DOHH2 (cell line): ENCODE measurements around the gene VSTM2B.

Experiments
- H3F3A ChIP-seq: fragments of 200-600 bp; sonication (generic), shearing (Covaris generic); 2 replicates; pipeline ENCODE4 v1.6.0; 2016; ENCODE audit warnings: antibody characterized with exemption, mild to moderate bottlenecking; ENCODE audit not compliant: control insufficient read depth, insufficient read depth
- H3K27ac ChIP-seq: fragments of 200-600 bp; sonication (generic); 2 replicates; pipeline ENCODE4 v1.5.1; 2014; ENCODE audit warnings: low read depth, mild to moderate bottlenecking, low read length, moderate library complexity
- H3K27me3 ChIP-seq: fragments of 200-600 bp; sonication (generic); 2 replicates; pipeline ENCODE4 v1.6.1; 2014; ENCODE audit warnings: mild to moderate bottlenecking, low read length, mixed read lengths; ENCODE audit not compliant: control insufficient read depth
- H3K36me3 ChIP-seq: fragments of 200-600 bp; sonication (generic); 2 replicates; pipeline ENCODE4 v1.6.1; 2014; ENCODE audit warnings: mild to moderate bottlenecking, low read length, moderate library complexity, mixed read lengths; ENCODE audit not compliant: control insufficient read depth
- H3K4me1 ChIP-seq: fragments of 200-600 bp; sonication (generic); 2 replicates; pipeline ENCODE4 v1.6.1; 2014; ENCODE audit warnings: mild to moderate bottlenecking, low read length, mixed read lengths; ENCODE audit not compliant: control insufficient read depth
- H3K4me2 ChIP-seq: fragments of 200-600 bp; sonication (generic); 2 replicates; pipeline ENCODE4 v1.6.0; 2014; ENCODE audit warnings: mild to moderate bottlenecking, low read length, moderate library complexity
- H3K4me3 ChIP-seq: fragments of 200-600 bp; sonication (generic); 2 replicates; pipeline ENCODE4 v1.5.1; 2014; ENCODE audit warnings: mild to moderate bottlenecking, low read length, mixed read lengths
- H3K79me2 ChIP-seq: fragments of 200-600 bp; sonication (generic); 2 replicates; pipeline ENCODE4 v1.6.1; 2014; ENCODE audit warnings: mild to moderate bottlenecking, low read length, mixed read lengths; ENCODE audit not compliant: control insufficient read depth
- H3K9me2 ChIP-seq: fragments of 200-600 bp; sonication (generic); replicated peaks from 2 replicates; pipeline ENCODE4 v1.6.1; 2014; ENCODE audit warnings: mild to moderate bottlenecking, low read length, mixed read lengths; ENCODE audit not compliant: control insufficient read depth
- H3K9me3 ChIP-seq: fragments of 200-600 bp; sonication (generic); 2 replicates; pipeline ENCODE4 v1.6.1; 2014; ENCODE audit warnings: antibody characterized with exemption, low read length, mixed read lengths; ENCODE audit not compliant: control insufficient read depth, insufficient read depth
- H4K20me1 ChIP-seq: fragments of 200-600 bp; sonication (generic); 2 replicates; pipeline ENCODE4 v1.6.0; 2014; ENCODE audit warnings: low read depth, mild to moderate bottlenecking, antibody characterized with exemption, low read length, moderate library complexity; ENCODE audit not compliant: control insufficient read depth, insufficient read depth
- CTCF ChIP-seq: fragments of 200-600 bp; sonication (generic); IDR thresholded peaks from one replicate; pipeline ENCODE4 v1.5.1; 2014; ENCODE audit warnings: antibody characterized with exemption, mild to moderate bottlenecking, low read depth, low read length; ENCODE audit not compliant: poor library complexity, severe bottlenecking
- EZH2phosphoT487 ChIP-seq: fragments of 200-600 bp; sonication (generic); IDR thresholded peaks from 2 replicates; pipeline ENCODE4 v1.6.1; 2017; ENCODE audit warnings: borderline replicate concordance, mild to moderate bottlenecking, antibody characterized with exemption, low read length, moderate library complexity, mixed read lengths

VSTM2B gene

DNA sequence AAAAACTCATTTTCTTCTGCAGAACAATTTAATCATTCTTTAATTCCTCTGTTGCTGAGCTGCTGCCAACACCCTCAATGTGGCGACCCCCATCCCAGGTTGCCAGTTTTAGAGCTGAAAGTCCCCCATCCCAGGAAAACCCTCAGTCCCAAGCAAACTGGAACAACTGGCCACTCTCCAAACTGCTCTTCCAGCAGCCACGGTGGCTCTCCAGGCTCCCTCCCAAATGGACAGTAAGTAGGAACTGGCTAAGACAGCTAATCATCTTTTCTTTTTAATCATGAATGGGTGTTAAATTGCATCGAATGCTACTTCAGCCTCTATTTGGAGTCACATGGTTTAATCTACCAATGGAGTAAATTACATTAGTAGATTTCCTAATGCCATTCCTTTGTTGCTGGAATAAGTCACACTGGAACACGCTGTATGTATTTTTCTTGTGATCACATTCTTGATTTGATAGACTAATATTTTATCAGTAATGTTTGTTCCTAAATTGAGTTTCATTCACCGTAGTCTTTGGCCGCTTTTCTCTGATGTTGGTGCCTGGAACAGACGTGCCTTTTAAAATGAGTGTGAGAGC, 33.7 kb upstream of the VSTM2B start:
- H3K4me2 ChIP-seq, result no peak overlapping the region
- H3F3A ChIP-seq, result no peaks in the 10 kb centered on the region
- H3K4me3 ChIP-seq, result no peak overlapping the region
- H3K9me2 ChIP-seq, result no peaks in the 10 kb centered on the region
- H3K27ac ChIP-seq, result no peak overlapping the region
- no peaks in the 10 kb centered on the region for H3K4me1 ChIP-seq
- no peaks in the 10 kb centered on the region for H4K20me1 ChIP-seq
- H3K9me3 ChIP-seq, result no peaks in the 10 kb centered on the region
- H3K79me2 ChIP-seq, result no peaks in the 10 kb centered on the region
- H3K36me3 ChIP-seq, result no peaks in the 10 kb centered on the region
- TF ChIP-seq EZH2phosphoT487 (no peak), CTCF (no peak)
- peaks cover 11% of the 10 kb centered on the region for H3K27me3 ChIP-seq

DNA sequence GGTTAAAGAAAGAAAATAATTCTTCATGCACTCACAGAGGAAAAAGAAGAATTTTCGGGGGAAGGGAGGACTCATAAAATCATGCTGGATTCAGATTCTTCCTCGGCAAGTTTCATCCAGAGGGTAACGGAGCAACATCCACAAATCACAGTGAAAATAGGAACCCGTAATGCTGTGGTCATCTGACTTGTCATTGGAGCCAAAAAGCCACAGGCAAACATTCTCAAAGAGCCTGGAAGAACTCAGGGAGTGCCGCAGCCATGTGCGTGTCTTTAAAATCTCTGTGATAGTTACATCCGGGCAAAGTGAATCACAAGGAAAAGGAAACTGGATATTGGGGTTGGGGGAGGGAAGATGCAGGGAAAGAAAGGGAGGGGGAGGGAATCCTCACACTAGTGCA, 33.0 kb upstream of the VSTM2B start:
- TF ChIP-seq EZH2phosphoT487, result no peak
- no peak for TF ChIP-seq CTCF
- no peak overlapping the region for H3K4me2 ChIP-seq

DNA sequence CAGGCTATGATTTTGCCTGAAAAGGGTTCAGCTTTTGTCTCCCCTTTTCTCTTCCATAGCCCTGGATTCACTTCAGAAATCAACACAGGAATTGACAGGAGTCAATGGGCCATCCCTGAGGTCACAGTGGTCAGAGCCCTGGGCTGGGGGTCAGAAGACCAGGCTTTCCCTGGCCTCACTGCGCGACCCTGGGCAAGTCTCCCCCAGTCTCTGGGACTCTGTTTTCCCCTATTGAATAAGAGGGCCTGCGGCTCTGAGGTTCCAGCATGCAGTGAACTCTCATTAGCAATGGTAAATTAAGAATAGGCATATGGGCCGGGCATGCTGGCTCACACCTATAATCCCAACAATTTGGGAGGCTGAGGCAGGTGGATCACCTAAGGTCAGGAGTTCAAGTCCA, 30.7 kb upstream of the VSTM2B start:
- no peaks in the 10 kb centered on the region for H3F3A ChIP-seq
- no peaks in the 10 kb centered on the region for H3K9me3 ChIP-seq
- no peak overlapping the region for H3K4me3 ChIP-seq
- TF ChIP-seq CTCF (no peak), EZH2phosphoT487 (no peak)
- peaks cover 11% of the 10 kb centered on the region for H3K27me3 ChIP-seq
- H3K79me2 ChIP-seq, result no peaks in the 10 kb centered on the region
- no peaks in the 10 kb centered on the region for H3K4me1 ChIP-seq
- H3K4me2 ChIP-seq, result no peak overlapping the region
- H3K9me2 ChIP-seq, result no peaks in the 10 kb centered on the region
- no peaks in the 10 kb centered on the region for H4K20me1 ChIP-seq
- H3K36me3 ChIP-seq, result no peaks in the 10 kb centered on the region
- no peak overlapping the region for H3K27ac ChIP-seq

More for the DNA sequence above, 33.0 kb upstream of the VSTM2B start:
- no peaks in the 10 kb centered on the region for H3K4me1 ChIP-seq
- no peaks in the 10 kb centered on the region for H3K9me2 ChIP-seq
- H3K9me3 ChIP-seq, result no peaks in the 10 kb centered on the region
- H3K4me3 ChIP-seq, result no peak overlapping the region
- no peaks in the 10 kb centered on the region for H3F3A ChIP-seq
- H3K27ac ChIP-seq, result no peak overlapping the region
- H4K20me1 ChIP-seq, result no peaks in the 10 kb centered on the region
- no peaks in the 10 kb centered on the region for H3K79me2 ChIP-seq
- H3K27me3 ChIP-seq, result peaks cover 11% of the 10 kb centered on the region
- no peaks in the 10 kb centered on the region for H3K36me3 ChIP-seq
